Effector CD4-positive, alpha-beta T cell (primary cell): ENCODE measurements around the gene MLIP.
"Not testable (repeated sequence)": the region's sequence is repeated elsewhere in the genome, so short reads cannot be mapped to it uniquely, and the experiment has no call there.

Source experiments
- DNase-seq: peaks from one replicate; pipeline ENCODE4 v3.0.0-alpha.2; 2020

The MLIP gene

DNA sequence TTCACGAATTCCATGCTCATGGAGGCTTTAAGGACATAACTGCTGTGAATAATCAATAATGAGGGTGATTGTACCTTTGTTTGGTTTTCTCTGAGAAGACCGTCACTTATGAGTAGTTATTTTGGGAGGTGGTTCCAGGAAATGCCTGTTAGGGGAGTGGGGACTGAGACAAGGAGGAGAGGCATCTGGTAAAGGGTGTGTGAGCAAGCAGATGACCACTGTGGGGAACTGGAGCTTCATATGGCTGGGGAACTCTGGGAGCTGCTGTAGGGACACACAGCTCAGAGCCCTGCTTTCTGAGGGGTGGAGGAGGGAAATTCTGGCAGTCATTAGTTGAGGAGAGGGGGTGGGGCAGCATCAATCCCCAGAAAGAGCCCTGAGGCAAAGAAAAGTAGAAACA is 125.7 kb downstream of the MLIP start:
- no peak for DNase-seq

DNA sequence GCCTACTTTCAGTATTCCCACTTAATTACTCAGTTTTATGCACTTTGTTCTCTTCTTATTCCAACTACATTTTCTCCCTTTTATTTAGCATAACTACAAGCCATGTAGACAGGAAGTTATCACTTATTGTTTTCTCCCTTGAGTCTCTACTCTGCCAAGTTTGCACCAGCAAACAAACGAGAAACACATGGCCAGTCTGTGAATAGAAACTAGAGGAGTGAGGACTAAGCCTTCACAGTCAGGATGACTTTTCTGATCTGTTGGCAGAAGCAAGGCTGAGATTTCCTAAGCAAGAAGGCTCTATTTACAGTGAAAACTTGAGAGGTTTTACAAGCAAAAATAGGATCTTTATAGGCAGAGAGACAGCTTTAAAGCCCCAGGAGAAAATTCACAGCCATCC is 127.2 kb downstream of the MLIP start:
- no peak for DNase-seq

DNA sequence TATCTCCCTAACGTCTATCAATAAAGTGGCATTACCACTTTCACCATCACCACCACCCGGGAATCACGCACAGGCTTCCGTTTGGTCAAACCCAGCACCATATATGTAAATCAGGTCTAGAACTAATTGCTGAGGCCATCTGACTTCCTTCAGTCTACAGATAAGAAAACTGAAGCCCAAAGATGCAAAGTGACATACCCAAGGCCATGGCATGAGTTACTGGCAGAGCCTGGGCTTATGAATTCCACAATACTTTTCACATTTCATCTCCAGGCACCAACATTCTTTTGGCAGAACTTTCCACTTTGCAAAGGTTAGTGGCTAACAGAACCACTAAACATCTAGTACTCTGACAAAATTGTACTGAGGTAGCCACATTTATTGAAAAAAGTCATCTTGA is 132.5 kb downstream of the MLIP start:
- DNase-seq: no peak

DNA sequence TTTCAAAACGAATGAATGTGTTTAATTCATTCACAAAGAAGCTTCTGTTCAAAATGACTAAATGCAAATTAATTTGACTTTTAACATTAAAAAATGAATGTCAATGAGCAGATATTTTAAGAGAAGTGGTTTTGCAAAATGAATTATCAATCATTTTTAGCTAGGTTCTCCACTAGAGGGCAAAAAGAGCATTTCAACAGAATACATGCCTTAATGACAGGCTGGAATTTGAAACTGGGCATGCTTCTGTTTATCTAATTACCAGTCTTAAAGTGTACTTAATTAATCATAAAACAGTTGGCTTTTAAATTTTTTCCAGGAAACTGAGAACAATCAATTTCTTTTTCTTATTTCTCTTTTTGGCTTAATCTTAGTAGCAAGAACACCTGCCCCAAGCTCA is 133.2 kb downstream of the MLIP start:
- no peak for DNase-seq

DNA sequence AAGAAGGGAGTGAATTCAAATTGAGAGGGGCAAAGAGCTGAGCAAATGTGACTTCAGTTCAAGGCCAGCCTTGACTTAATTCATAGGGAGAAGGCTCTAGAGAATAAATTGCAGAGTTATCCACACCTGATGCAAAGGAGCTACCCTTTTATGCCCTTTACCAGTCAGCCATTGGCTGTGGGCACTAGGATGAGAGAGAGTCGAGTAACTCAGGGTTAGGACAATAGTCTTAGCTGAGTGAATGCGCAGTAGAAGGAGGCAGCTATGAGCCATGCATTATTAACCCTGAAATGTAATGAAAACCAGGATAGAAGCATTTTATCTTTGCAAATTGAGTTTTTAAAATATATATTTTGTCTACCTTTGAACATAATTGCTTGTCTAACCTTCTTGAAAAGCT is 134.0 kb downstream of the MLIP start:
- no peak for DNase-seq

DNA sequence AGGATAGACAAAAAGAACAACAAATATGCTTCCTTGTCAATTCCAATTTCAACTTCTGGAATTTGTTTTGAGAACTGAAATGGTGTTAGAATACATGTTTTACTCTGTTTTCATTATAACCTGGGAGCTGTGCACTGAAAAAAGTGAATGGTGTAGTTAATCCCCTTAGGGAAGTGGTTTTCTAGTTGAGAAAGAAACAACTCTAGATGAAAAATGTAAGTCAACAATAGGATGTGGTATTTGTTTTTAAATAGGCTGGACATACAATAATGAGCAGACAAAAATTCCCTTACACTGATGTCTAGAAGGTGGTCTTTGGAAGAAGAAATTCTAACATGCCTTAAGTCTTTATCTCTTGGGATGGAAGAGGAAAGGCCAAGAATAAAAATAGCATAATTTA is 137.1 kb downstream of the MLIP start:
- DNase-seq: no peak

DNA sequence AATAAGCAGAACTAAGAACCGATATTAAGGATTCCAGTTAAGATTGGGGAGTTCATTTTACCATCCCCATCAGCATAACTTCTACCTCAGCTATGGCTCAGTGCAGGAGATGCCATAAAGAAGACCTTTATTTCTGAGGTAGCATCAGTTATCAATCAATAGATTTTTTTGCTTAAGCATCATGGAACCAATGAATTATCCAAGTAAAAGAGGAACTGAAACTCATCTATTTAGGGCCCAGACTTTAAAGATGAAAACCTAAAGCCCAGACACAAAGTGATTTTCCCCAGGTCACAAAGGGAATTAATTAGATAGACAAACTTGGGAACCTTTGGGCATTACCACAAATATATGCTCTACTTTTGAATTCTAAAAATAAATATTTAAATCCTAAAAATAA is 137.8 kb downstream of the MLIP start:
- DNase-seq: no peak

DNA sequence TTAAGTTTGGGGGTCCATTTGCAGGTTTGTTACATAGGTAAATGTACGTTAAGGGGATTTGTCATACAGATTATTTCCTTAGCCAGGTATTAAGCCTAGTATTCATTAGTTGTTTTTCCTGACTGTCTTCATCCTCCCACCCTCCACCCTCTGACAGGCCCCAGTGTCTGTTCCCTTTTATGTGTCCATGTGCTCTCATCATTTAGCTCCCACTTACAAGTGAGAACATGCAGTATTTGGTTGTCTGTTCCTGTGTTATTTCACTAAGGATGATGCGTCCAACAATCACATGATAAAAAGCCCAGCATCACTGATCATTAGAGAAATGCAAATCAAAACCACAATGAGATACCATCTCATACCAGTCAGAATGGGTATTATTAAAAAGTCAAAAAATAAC is 138.6 kb downstream of the MLIP start:
- not testable (repeated sequence) for DNase-seq

DNA sequence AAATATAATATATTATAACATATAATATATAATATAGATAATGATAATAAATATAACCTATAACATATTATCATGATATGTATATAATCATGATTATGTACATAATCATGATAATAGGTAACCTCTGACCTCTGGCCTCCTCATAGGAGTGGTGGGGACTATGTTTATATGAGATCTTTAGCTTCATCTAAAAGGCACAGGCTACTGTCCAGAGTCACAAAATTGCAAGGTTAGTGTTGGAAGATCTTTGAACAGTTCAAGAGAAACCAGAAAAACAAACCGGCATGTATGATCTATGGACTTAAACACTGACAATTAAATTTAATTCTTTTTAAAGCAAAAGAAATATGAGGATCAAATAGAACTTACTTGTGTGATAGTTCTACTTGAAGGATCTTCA is 141.3 kb downstream of the MLIP start:
- no peak for DNase-seq

DNA sequence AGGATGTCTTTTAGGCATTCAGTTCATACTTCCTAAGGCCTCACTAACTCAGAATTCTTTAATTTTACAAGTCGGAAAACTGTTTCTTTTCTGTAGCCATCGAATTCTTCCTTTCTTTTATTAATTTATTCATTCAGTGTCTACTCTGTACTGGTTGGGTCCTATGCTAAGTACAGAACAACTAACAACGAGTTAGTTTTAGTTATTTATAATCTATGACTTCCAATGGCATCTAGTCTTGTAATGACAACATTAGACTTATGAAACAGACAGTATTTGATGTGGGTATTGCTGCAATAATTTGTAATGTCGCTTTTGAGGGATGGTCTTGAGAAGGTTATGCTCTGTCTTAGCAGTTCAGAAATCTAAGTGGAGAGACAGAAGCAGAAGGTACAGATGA is 141.7 kb downstream of the MLIP start:
- no peak for DNase-seq

DNA sequence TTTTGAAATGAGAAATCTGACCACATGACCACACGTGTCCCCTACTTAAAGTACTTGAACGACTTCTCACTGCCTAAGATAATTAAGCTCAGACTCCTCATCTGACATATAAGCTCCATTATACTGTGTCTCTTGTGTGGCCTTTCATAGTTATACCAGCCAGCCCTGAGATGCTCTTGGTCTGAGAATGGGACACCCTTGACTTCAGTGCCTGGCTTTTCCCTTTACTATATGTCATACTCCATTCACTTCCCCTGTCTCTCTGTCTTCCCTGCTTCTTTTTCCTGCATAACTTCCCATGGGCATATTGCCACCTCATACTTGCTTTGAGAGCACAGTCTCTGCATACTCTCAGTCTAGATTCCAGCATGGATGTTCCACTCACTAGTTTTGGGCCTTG is 143.6 kb downstream of the MLIP start:
- DNase-seq: no peak

DNA sequence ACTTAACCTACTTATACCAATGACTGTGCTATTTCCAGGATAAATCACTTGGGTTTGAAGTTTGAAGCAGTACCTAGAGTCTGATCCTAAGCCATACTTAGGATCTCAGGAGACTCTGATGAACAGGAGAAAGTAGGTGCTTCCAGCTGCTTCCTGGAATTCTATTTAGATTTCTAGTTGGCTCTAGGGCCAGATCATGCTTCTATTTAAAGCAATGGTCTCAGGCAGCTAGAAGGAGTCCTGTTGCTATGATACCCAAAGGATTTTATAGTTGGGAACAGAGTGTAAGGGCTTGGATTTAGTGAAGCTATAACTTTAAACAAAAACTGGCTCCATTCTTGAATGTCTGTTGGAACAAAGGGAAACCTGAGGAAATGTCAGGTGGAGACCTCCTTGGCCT is 144.6 kb downstream of the MLIP start:
- DNase-seq: no peak

DNA sequence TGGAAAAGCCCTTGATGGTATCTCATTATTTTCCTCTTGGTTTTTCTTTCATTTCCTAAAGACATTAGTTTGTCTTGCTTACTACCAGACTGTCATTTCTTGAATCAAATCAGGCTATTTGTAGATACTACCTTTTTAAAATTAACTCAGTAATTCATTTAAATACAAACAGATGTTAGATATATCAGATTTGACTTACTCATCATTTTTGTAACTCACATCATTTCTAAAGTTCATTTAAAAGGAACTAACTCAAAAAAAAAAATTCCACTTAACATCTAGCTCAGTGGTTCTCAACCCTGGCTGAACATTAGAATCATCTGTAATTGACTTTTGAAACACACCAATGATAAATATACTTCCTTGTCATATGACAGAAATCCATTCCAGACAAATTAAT is 148.8 kb downstream of the MLIP start:
- DNase-seq: no peak

DNA sequence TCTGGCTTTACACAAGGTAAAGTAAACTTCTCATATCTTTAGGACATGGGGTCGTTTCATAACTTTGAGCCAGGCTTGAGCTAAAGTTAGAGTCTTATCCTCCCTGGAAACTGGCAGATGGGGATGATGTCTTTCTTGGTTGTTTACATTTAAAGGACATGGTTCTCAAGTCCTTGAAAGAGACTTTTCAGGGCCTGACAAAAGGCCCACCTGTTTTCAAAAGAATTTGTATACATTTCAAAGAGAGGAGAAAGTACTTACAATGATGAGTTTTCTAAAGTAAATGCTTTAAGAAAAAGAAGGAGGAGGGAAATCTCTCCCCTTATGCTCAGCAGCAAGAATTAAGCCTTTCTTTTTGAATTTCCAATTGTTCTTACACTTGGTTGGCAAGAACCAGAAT is 151.3 kb downstream of the MLIP start:
- DNase-seq: no peak

DNA sequence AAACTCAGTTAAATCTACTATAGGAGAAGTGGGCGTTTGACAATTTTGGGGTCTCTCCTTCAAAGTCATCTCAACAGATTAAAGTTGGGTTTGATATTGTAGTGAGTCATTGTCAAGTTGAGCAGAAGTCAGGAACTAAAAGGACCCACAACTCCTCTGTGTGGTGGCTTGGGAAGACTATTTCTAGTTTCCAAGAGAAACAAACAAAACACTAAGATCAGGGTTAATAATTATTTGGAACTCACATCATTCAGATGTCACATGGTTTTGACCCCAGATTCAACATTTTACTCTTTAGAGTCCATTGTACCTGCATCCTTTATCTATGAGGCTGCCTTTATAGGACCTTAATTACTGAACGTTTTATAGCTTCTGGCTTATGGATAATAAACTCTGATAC is 151.7 kb downstream of the MLIP start:
- DNase-seq: no peak

DNA sequence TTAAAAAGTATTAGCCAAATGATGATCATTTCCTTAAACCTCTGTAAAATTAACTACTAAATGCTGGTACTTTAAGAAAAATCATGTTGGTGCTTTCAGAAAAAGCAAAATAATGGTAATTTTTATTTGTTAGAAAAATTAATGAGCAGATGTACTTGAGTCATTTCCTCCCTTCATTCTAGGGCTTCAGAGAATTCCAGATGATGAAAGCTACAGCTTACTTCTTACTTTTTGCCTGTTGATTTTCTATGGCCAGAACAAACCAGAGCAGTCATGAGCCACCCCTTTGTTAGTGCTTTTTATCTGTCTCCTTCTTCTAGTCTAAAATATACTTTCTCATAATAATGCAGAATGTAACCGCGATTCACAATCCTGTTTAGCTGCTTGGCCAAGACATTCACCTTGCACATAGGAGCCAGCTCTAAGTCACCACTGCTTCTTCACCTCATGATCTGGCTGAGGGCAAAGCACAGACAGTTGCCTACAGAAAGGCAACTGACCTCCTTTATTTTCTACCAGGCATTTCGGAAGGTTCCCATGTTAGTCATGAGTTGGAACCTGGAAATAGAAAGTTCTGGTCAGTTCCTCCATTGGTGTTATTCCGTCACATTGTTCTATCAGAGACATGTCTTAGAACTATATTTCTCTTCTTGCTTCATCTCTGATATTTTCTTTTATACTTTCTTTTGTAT is 153.5 kb downstream of the MLIP start:
- DNase-seq: no peak

DNA sequence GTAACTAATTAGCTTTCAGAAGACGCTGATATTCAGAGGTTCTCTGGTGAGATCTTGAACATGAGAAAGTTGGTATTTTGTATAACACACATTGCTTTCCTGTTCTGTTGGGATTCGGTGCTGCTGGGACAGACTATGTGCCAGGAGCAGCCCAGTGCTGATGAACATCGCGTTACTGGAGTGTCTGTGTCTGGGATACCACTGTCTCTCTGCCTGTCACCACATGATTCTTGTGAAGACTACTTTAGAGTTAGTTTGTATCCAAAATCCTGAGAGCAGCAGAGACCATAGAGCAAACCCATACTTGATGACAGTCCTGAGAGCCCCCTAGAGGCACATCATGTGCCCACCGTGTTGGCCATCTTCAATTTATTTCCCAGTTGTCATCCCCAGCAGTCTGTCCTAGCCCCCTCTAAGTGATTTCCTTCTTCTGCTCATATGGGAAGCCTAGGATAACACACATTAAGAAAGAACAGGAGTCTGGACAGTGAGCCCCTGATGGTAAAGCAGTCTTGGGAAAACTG is 155.2 kb downstream of the MLIP start:
- DNase-seq: no peak

DNA sequence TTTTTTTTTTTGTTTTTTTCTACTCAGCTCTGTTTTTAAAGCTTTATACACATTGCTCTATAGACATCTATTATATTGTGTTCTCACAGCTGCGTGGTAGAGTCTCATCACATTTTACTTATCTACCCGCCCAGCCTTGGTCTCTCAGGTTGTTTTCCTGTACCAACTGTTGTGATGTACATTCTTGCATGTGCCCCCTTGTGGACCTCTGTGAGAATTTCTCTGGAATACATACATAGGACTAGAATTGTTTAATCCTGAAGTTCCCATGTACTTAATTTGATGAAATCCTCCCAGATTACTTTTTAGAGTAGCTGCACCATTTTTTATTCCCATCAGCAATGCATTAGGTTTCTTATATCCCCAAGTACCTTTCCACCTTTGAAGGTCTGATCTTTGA is 156.6 kb downstream of the MLIP start:
- DNase-seq: no peak

DNA sequence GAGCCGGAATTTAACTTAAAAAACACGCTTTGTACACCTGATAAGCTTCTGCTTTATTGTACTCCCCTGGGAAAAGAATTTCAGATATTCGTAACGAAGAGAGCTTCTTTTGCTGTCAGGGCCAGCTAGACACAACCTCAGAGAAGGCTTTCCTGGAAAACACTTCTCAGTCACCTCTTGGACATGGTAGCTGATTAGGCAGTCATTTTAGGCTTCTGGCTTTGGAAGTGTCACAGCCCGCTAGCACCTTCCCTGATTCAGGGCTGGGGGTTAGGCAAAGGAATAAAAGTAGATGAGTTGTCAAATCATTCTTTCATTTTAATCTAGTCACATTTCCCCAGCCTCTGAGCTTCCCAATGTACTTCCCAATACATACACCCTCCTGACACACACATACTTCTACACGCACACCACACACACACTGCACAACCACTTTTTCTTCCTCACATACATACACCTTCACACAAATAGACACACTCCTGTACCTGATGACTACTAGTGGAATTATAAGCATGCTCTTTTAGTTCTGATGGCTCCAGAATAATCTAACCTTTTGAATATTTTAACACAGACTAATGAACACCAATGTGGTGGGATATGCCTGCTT is 162.1 kb downstream of the MLIP start:
- no peak for DNase-seq

DNA sequence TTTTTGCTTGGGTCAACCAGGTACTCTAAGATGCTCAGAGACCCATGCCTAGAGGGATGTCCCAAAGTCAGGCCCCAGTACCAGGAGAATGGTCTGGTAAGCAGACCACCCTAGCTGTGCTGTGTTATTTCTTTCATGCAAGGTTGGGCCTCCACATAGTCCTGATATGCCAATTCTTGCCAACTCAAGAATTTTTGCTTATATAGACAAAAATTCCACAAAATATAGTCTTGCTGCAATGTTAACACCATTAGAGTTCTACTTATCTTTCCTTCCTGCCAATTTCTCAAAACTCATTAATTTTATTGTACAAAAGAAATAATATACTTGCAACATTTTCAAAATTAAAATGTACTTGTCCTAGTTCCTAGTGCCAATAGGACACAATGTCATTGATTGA is 163.1 kb downstream of the MLIP start:
- DNase-seq: no peak

DNA sequence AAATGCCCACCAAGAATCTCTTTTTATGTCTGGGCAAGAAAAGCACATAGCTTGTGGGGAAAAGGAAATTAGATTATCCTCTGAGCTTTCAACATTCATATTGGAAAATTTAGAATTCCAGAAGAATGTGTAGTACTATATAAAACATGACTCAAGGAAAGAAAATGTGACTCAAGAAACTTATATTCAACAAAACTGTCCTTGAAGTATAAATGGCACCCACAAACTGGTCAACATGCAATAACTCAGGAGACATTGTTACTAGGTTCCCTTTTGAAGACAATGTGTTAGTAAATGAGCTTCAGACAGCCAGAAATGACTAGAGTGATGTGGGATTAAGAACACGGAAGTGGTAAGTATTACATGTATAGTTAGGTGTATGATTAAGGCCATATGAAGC is 170.9 kb downstream of the MLIP start:
- no peak for DNase-seq

DNA sequence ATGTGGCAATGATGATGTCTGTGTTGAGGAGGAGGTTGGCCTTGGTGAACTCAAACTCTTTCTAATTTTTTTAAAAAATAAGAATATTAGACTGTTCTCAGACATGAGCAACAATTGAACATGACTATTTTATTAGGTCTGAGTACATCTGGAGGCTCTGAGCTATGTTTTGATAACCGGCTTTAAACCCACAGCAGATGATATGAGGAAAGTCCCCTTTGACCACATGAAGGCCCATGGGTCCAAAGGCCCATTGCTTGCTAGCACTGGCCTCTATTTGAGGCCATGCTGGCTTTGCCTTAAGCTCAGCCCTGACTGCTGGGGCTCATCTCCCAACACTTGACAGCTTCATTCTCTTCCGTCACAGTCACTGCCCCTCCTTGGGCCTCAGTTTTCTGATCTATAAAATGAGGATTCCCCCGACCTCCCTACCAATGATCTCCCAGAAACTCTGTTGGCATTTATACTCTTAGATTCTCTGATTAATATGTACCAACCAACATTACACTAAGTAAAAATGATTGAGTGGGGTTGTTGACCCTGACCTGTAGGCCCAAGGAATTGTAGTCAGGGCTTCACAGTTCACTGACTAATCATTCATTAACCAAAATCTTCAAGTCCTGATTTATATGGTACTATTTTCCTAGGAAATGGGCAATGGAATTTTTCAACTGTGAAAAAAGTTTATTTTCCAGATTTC is 173.1 kb downstream of the MLIP start:
- DNase-seq: no peak

DNA sequence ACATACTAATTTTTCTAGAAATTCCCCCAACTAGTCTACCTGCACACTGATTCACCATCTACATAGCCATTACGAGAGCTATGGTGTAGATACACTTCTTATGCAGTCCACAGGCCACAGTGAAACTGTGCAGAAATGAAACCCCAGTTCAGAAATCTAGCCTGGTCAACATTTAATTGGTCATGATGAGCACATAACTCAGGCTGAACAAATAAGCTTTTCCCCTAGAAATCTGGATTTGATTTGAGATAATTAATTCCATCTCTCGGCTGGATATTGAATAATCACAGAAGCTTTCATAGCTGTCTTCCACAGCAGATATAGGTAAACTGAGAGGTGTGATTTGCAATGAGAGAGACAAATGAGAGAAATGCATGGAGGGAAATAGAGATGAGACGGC is 174.4 kb downstream of the MLIP start:
- no peak for DNase-seq

DNA sequence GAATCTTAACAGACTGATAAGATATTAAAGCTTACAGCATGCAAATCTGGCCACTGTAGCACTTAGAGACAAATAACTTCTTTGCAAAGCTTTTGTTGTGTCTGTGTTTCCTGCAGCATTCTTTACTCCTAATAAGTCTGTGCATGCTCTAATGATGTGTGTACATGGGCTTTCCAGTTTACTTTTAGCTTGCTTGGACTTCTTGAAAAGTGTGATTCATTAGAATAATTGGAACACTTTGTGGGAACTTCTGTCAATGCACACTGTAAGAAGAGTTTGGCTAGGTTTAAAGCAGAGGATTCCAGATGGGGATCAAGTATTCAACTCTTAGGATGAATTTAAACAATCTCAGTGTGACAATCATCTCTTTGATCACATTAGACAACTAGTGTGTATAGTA is 174.9 kb downstream of the MLIP start:
- no peak for DNase-seq
